Measurements from ENCODE around the gene RARG. TPM values are rescaled to one million over a fixed set of nuclear protein-coding genes. Genes with fewer than 3 reads are reported as not detected.
"Not testable (repeated sequence)": the region's sequence is repeated elsewhere in the genome, so short reads cannot be mapped to it uniquely, and the experiment has no call there.

The RARG gene
- total RNA-seq, 1 donor from 2014 or later: 79.1 TPM

GRCh38 chr12:53166837-53167236, 65.2 kb downstream of the RARG start:
- peaks cover 5% of the 10 kb centered on the region for H3K4me1 ChIP-seq
- H3K27ac ChIP-seq: no peak overlapping the region
- no peaks in the 10 kb centered on the region for H3K27me3 ChIP-seq
- intact Hi-C loops (cut with DNase I): no loop called here
- peaks cover 0 to 5% of the 10 kb centered on the region in 2 donors for H3K36me3 ChIP-seq
- no peak overlapping the region for H3K4me3 ChIP-seq
- H3K9me3 ChIP-seq: no peaks in the 10 kb centered on the region
- DNase-seq (ENCODE audit: extremely low spot score in 2 of 2): no peak
- TF ChIP-seq POLR2AphosphoS5 (IDR thresholded peaks at IDR 0.05; ENCODE audit: insufficient read depth in 1 of 2, low read depth in 1 of 2) (no peak), CTCF (IDR thresholded peaks at IDR 0.05) (no peak), POLR2A (IDR thresholded peaks at IDR 0.05) (no peak)

- H3K4me3 ChIP-seq; H3K27ac ChIP-seq; H3K9me3 ChIP-seq; intact Hi-C loops (cut with DNase I); H3K4me1 ChIP-seq; DNase-seq (ENCODE audit: extremely low spot score in 2 of 2); H3K36me3 ChIP-seq; H3K27me3 ChIP-seq: not testable (repeated sequence)
These were observed 69.0 kb downstream of the RARG start for GRCh38 chr12:53163008-53163407.

GRCh38 chr12:53161119-53161911, 70.7 kb downstream of the RARG start:
- intact Hi-C loops (cut with DNase I): no loop called here
- no peak for DNase-seq (ENCODE audit: extremely low spot score in 2 of 2)
- TF ChIP-seq POLR2A (IDR thresholded peaks at IDR 0.05) (no peak), POLR2AphosphoS5 (IDR thresholded peaks at IDR 0.05; ENCODE audit: insufficient read depth in 1 of 2, low read depth in 1 of 2) (no peak), CTCF (IDR thresholded peaks at IDR 0.05) (no peak)
- no peak overlapping the region for H3K27ac ChIP-seq
- H3K4me1 ChIP-seq: no peaks in the 10 kb centered on the region
- H3K27me3 ChIP-seq: no peaks in the 10 kb centered on the region
- no peaks in the 10 kb centered on the region for H3K9me3 ChIP-seq
- no peak overlapping the region for H3K4me3 ChIP-seq
- peaks cover 0 to 5% of the 10 kb centered on the region in 2 donors for H3K36me3 ChIP-seq

GRCh38 chr12:53160673-53161072, 71.3 kb downstream of the RARG start:
- DNase-seq (ENCODE audit: extremely low spot score in 2 of 2): no peak
- Histone ChIP-seq H3K27me3 (no peaks in the 10 kb centered on the region), H3K36me3 (peaks cover 0 to 5% of the 10 kb centered on the region in 2 donors), H3K27ac (no peak overlapping the region), H3K4me1 (no peaks in the 10 kb centered on the region), H3K4me3 (no peak overlapping the region), H3K9me3 (no peaks in the 10 kb centered on the region)
- TF ChIP-seq POLR2AphosphoS5 (IDR thresholded peaks at IDR 0.05; ENCODE audit: insufficient read depth in 1 of 2, low read depth in 1 of 2): no peak
- intact Hi-C loops (cut with DNase I): no loop called here

Other genes starting within 250 kb of the RARG start
- gene EIF4B, start 225.8 kb downstream of the RARG start, total RNA-seq: 339 TPM
- 235 TPM for gene TNS2, start 182.1 kb downstream of the RARG start, total RNA-seq
- 27.0 TPM for gene SPRYD3, start 152.8 kb downstream of the RARG start, total RNA-seq
- 684 TPM for gene IGFBP6, start 134.5 kb downstream of the RARG start, total RNA-seq
- gene SOAT2, start 128.7 kb downstream of the RARG start, total RNA-seq: 0.74 TPM
- 12.8 TPM for gene ZNF740, start 51.5 kb downstream of the RARG start, total RNA-seq
- gene CSAD, start 51.3 kb downstream of the RARG start, total RNA-seq: 44.9 TPM
- gene ITGB7, start 25.0 kb downstream of the RARG start, total RNA-seq: 3.7 TPM
- gene ESPL1, start 36.1 kb upstream of the RARG start, total RNA-seq: 17.7 TPM
- 673 TPM for gene PFDN5, start 63.3 kb upstream of the RARG start, total RNA-seq
- 41.5 TPM for gene MYG1, start 67.5 kb upstream of the RARG start, total RNA-seq
- gene AAAS, start 89.4 kb upstream of the RARG start, total RNA-seq: 30.9 TPM
- gene SP7, start 104.1 kb upstream of the RARG start, total RNA-seq: not detected
- 76.1 TPM for gene SP1, start 148.0 kb upstream of the RARG start, total RNA-seq
- 1.2 TPM for gene AMHR2, start 191.6 kb upstream of the RARG start, total RNA-seq
- gene PRR13, start 209.5 kb upstream of the RARG start, total RNA-seq: 54.0 TPM
- gene PCBP2, start 219.9 kb upstream of the RARG start, total RNA-seq: 488 TPM